PFSK-1 (cell line): ENCODE measurements around the gene PIGR.

Experiments
- FOXP2 ChIP-seq: optimal IDR thresholded peaks from 2 replicates; pipeline ENCODE3; 2011; ENCODE audit warnings: borderline replicate concordance, control low read depth, inconsistent platforms; ENCODE audit not compliant: insufficient read depth; ENCODE audit errors: extremely low read length, extremely low read depth
- POLR2AphosphoS5 ChIP-seq: IDR thresholded peaks from 2 replicates; pipeline ENCODE4 v1.6.1; 2012; ENCODE audit warnings: low read depth, mild to moderate bottlenecking, control low read depth, low read length, moderate library complexity
- REST ChIP-seq, 2 experiments: IDR thresholded peaks; 2 replicates each; pipeline versions ENCODE4 v1.6.1 to v1.8.0; 2011 to 2012; ENCODE audit warnings: low read depth in 2 of 2, low read length in 2 of 2, control low read depth in 1 of 2, inconsistent platforms in 1 of 2, mild to moderate bottlenecking in 1 of 2, moderate library complexity in 1 of 2; ENCODE audit not compliant: insufficient read depth in 1 of 2
- SIN3A ChIP-seq: IDR thresholded peaks from 2 replicates; pipeline ENCODE4 v1.6.1; 2012; ENCODE audit warnings: mild to moderate bottlenecking, low read length, moderate library complexity, borderline replicate concordance; ENCODE audit not compliant: insufficient read depth
- TAF1 ChIP-seq: IDR thresholded peaks from 2 replicates; pipeline ENCODE4 v1.6.1; 2012; ENCODE audit warnings: low read length, control low read depth, borderline replicate concordance; ENCODE audit not compliant: insufficient read depth

The PIGR gene

GRCh38 chr1:206916000-206916709 is 30.1 kb downstream of the PIGR start:
- TF ChIP-seq REST (IDR thresholded peaks at IDR 0.05; ENCODE audit: insufficient read depth in 1 of 2, low read depth in 2 of 2, low read length in 2 of 2) (no peak), SIN3A (no peak)

GRCh38 chr1:206915030-206915735 is 31.1 kb downstream of the PIGR start:
- no peak for TF ChIP-seq POLR2AphosphoS5
- TF ChIP-seq FOXP2: no peak
- no peak for TF ChIP-seq TAF1
- no peak for TF ChIP-seq REST (IDR thresholded peaks at IDR 0.05; ENCODE audit: insufficient read depth in 1 of 2, low read depth in 2 of 2, low read length in 2 of 2)
- TF ChIP-seq SIN3A: no peak

- TF ChIP-seq SIN3A (no peak), FOXP2 (no peak), POLR2AphosphoS5 (no peak), REST (IDR thresholded peaks at IDR 0.05; ENCODE audit: insufficient read depth in 1 of 2, low read depth in 2 of 2, low read length in 2 of 2) (no peak), TAF1 (no peak)
Observed at GRCh38 chr1:206913766-206914537, 32.3 kb downstream of the PIGR start.

- TF ChIP-seq REST (IDR thresholded peaks at IDR 0.05; ENCODE audit: insufficient read depth in 1 of 2, low read depth in 2 of 2, low read length in 2 of 2) (no peak), FOXP2 (no peak), POLR2AphosphoS5 (no peak), SIN3A (no peak), TAF1 (no peak)
Observed at GRCh38 chr1:206912445-206913095, 33.7 kb downstream of the PIGR start.
